NT2/D1 (cell line): ENCODE measurements around the gene PKP4.

Experiments
- SUZ12 ChIP-seq: IDR thresholded peaks from 2 replicates; pipeline ENCODE4 v1.6.1; 2011; ENCODE audit not compliant: insufficient read length, insufficient read depth; ENCODE audit errors: extremely low read depth
- YY1 ChIP-seq: IDR thresholded peaks from 2 replicates; pipeline ENCODE4 v1.6.1; 2011; ENCODE audit not compliant: insufficient read length, insufficient read depth
- ZNF274 ChIP-seq: IDR thresholded peaks from 2 replicates; pipeline ENCODE4 v1.6.1; 2011; ENCODE audit warnings: mild to moderate bottlenecking, low read depth, low read length

DNA sequence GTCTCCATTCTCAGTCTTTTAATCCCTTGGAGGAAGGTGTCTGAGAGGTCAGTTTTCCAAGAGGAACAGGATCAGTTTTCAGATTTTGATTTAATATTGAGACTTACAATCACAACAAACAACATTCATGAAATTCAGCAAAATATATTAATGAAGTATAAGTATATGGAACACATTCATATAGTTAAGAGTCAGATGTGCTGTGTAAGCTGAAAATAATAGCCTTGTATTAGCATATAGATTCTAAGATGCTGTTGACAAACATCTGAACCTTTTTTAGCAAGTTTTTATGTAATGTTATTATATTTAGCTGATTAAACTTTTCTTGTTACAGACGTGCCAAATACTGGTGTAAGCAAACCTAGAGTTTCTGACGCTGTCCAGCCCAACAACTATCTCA, 163.9 kb downstream of the PKP4 start:
- TF ChIP-seq SUZ12 (no peak), ZNF274 (no peak), YY1 (no peak)
